ENCODE data around the gene TMEM109.

TMEM109 gene

GRCh38 chr11:60937144-60937527 lies 23.2 kb downstream of the TMEM109 start:
- H3K9me2 ChIP-seq (replicated peaks; ENCODE audit: low read depth, low read length): no peaks in the 10 kb centered on the region

DNA sequence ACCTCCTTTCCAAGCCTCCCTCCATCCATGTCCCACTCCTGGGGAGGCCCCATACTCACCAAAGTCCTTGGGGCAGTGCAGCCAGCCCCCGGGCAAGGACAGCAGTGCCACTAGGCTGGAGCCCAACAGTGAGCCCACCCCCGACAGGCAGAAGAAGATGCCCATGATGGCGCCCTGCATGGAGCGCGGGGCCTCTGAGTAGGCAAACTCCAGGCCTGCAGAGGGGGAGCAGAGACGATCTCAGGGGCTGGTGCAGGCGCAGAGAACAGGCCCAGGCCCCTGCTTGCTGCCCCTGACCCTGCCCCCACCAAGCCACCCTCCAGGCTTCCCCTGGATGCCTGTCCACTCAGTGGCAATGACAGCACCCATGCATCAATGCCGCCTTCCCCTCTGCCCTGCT lies 23.9 kb downstream of the TMEM109 start:
- Histone ChIP-seq H3K4me2 (ENCODE audit: low read depth, low read length, poor library complexity, severe bottlenecking) (no peak overlapping the region), H4K20me1 (ENCODE audit: insufficient read depth, low read length, poor library complexity, severe bottlenecking) (no peaks in the 10 kb centered on the region), H3K9me3 (ENCODE audit: insufficient read depth, low read depth, low read length) (no peaks in the 10 kb centered on the region), H3K79me2 (ENCODE audit: insufficient read depth, low read length) (no peaks in the 10 kb centered on the region), H3F3A (ENCODE audit: low read depth) (no peaks in the 10 kb centered on the region), H3K4me1 (ENCODE audit: insufficient read depth, low read length, poor library complexity, severe bottlenecking) (no peaks in the 10 kb centered on the region), H2AFZ (ENCODE audit: low read length) (no peak overlapping the region), H3K36me3 (ENCODE audit: insufficient read depth, low read length) (no peaks in the 10 kb centered on the region), H3K4me3 (ENCODE audit: low read length, poor library complexity, severe bottlenecking) (no peak overlapping the region), H3K9me2 (replicated peaks; ENCODE audit: low read depth, low read length) (no peaks in the 10 kb centered on the region), H3K27me3 (ENCODE audit: insufficient read depth, low read length, poor library complexity, severe bottlenecking) (no peaks in the 10 kb centered on the region), H3K9ac (ENCODE audit: low read depth, low read length, poor library complexity, severe bottlenecking) (no peak overlapping the region)
- no peak for TF ChIP-seq EZH2phosphoT487 (IDR thresholded peaks at IDR 0.05; ENCODE audit: borderline replicate concordance)
- TF ChIP-seq, protein P1, sequence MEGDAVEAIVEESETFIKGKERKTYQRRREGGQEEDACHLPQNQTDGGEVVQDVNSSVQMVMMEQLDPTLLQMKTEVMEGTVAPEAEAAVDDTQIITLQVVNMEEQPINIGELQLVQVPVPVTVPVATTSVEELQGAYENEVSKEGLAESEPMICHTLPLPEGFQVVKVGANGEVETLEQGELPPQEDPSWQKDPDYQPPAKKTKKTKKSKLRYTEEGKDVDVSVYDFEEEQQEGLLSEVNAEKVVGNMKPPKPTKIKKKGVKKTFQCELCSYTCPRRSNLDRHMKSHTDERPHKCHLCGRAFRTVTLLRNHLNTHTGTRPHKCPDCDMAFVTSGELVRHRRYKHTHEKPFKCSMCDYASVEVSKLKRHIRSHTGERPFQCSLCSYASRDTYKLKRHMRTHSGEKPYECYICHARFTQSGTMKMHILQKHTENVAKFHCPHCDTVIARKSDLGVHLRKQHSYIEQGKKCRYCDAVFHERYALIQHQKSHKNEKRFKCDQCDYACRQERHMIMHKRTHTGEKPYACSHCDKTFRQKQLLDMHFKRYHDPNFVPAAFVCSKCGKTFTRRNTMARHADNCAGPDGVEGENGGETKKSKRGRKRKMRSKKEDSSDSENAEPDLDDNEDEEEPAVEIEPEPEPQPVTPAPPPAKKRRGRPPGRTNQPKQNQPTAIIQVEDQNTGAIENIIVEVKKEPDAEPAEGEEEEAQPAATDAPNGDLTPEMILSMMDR (conservative IDR thresholded peaks at IDR 0.05; ENCODE audit: low read length): no peak

More at GRCh38 chr11:60937144-60937527, 23.2 kb downstream of the TMEM109 start:
- H2AFZ ChIP-seq (ENCODE audit: low read length): no peak overlapping the region
- no peaks in the 10 kb centered on the region for H3K79me2 ChIP-seq (ENCODE audit: insufficient read depth, low read length)
- TF ChIP-seq EZH2phosphoT487 (IDR thresholded peaks at IDR 0.05; ENCODE audit: borderline replicate concordance): no peak
- TF ChIP-seq, protein P1 (conservative IDR thresholded peaks at IDR 0.05; ENCODE audit: low read length): no peak
- no peak overlapping the region for H3K9ac ChIP-seq (ENCODE audit: low read depth, low read length, poor library complexity, severe bottlenecking)
- no peaks in the 10 kb centered on the region for H3F3A ChIP-seq (ENCODE audit: low read depth)
- H3K4me2 ChIP-seq (ENCODE audit: low read depth, low read length, poor library complexity, severe bottlenecking): no peak overlapping the region
- no peak overlapping the region for H3K4me3 ChIP-seq (ENCODE audit: low read length, poor library complexity, severe bottlenecking)
- no peaks in the 10 kb centered on the region for H3K4me1 ChIP-seq (ENCODE audit: insufficient read depth, low read length, poor library complexity, severe bottlenecking)
- no peaks in the 10 kb centered on the region for H3K9me3 ChIP-seq (ENCODE audit: insufficient read depth, low read depth, low read length)
- H3K36me3 ChIP-seq (ENCODE audit: insufficient read depth, low read length): no peaks in the 10 kb centered on the region
- H3K27me3 ChIP-seq (ENCODE audit: insufficient read depth, low read length, poor library complexity, severe bottlenecking): no peaks in the 10 kb centered on the region
- no peaks in the 10 kb centered on the region for H4K20me1 ChIP-seq (ENCODE audit: insufficient read depth, low read length, poor library complexity, severe bottlenecking)

DNA sequence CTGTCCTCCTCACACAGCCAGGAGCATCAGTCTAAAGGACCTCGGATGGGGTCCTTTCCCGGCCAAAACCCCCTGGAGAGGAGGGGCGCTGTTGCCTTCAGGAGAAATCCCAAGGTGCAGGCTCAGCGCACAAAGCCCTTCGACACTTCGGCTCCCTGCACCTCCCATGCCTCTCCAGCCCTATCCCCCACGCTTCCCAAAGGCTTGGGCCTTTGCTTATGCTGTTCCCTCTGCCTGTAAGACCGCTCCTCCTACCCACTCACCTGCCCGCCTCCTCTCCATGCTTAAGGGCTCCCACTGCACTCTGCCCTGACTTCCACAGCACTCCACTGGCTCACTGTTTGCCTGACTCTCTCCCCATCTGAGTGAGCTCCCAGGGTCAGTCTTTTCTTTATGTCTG lies 24.5 kb downstream of the TMEM109 start:
- H2AFZ ChIP-seq (ENCODE audit: low read length): no peak overlapping the region
- no peak overlapping the region for H3K9ac ChIP-seq (ENCODE audit: low read depth, low read length, poor library complexity, severe bottlenecking)
- no peaks in the 10 kb centered on the region for H4K20me1 ChIP-seq (ENCODE audit: insufficient read depth, low read length, poor library complexity, severe bottlenecking)
- no peaks in the 10 kb centered on the region for H3K79me2 ChIP-seq (ENCODE audit: insufficient read depth, low read length)
- H3K27me3 ChIP-seq (ENCODE audit: insufficient read depth, low read length, poor library complexity, severe bottlenecking): no peaks in the 10 kb centered on the region
- H3K4me3 ChIP-seq (ENCODE audit: low read length, poor library complexity, severe bottlenecking): no peak overlapping the region
- H3K9me3 ChIP-seq (ENCODE audit: insufficient read depth, low read depth, low read length): no peaks in the 10 kb centered on the region
- H3K4me2 ChIP-seq (ENCODE audit: low read depth, low read length, poor library complexity, severe bottlenecking): no peak overlapping the region
- H3K9me2 ChIP-seq (replicated peaks; ENCODE audit: low read depth, low read length): no peaks in the 10 kb centered on the region
- no peaks in the 10 kb centered on the region for H3K36me3 ChIP-seq (ENCODE audit: insufficient read depth, low read length)
- TF ChIP-seq EZH2phosphoT487 (IDR thresholded peaks at IDR 0.05; ENCODE audit: borderline replicate concordance): no peak
- TF ChIP-seq, protein P1 (conservative IDR thresholded peaks at IDR 0.05; ENCODE audit: low read length): no peak
- H3F3A ChIP-seq (ENCODE audit: low read depth): no peaks in the 10 kb centered on the region
- H3K4me1 ChIP-seq (ENCODE audit: insufficient read depth, low read length, poor library complexity, severe bottlenecking): no peaks in the 10 kb centered on the region
